Measurements from ENCODE around the gene ZNF385B.
A peak's percentile ranks its signal among the peaks of the same experiment; 100 is the strongest.

Gene ZNF385B

DNA sequence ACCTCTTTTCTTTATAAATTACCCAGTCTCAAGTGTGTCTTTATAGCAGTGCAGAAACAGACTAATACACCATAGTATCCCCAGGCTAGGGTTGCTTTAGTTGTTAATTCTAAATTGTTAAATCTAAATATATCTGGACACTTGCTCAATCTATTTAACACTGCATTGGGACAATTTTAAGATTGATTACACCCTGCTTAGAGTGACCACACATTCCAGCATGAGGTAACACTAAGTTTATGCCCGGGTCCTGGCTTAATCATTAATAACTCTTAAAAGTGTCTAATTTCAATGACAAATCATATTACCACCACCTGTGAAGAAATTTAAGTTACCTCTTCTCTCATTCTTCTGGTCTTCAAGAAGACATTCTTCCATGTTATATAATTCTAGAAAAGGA is 131.4 kb downstream of the ZNF385B start:
- DNase-seq: no peak

- no peak for DNase-seq
These were observed 134.8 kb downstream of the ZNF385B start for GRCh38 chr2:179726461-179727180.

- DNase-seq: no peak
These were observed 137.0 kb downstream of the ZNF385B start for GRCh38 chr2:179724403-179724802.

DNA sequence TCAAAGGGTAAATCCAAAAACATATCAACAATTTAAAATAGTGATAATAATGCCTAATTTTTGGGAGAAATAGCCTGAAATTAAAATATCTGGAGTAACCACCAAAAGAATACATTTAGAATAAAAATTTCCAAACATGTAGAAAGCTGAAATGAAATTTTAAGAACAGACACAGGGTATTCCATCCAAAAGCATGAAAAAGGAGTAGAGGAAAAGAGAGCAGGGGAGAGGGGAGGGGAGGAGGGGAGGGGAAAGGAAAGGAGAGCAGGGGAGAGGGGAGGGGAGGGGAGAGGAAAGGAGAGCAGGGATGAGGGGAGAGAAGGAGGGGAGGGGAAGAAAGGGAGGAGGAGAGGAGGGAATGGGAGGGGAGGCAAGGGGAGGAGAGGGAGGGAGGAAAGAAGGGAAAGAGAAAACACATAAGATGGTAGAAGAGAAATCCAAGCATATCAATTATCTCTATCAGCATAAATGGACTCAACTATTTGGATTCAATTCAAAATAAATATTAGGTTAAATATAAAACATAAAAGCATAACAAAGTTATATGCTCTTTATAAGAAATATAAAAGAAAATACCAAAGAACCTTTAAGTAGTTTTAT is 141.1 kb downstream of the ZNF385B start:
- DNase-seq: no peak

- no peak for DNase-seq
These were observed 145.5 kb downstream of the ZNF385B start for GRCh38 chr2:179715871-179716270.

DNA sequence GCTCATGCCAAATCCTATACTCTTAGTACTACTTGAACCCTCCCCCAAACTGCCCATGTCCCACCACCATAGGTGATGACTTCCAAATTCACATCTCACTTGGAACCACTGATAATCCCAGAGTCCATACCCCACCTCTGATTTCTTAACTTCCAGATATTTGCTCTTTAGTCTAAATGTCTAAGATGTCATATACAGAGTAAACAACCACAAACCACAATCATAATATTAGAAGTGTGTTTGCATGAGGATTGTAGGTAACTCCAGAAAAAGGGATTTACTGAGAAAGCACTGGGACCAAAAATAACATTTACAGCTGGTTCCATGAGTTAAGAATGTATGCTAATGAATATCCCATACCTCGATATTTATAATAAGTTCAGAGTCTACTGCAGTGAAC is 146.2 kb downstream of the ZNF385B start:
- DNase-seq: no peak

DNA sequence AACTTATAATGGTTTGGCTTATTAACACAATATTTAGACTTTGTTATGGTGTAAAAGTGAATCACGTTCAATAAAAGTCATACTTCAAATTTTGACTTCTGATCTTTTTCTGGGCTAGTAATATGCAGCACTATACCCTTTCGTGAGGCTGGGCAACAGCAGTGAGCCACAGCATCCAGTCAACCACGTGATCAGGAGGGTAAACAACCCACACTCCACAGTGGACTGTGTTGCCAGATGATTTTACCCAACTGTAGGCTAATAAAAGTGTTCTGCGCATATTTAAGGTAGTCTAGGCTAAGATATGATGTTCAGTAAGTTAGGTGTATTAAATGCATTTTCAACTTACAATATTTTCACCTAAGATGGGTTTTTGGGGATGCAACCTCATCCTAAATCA is 148.6 kb downstream of the ZNF385B start:
- DNase-seq: no peak

- DNase-seq: no peak
These were observed 150.0 kb downstream of the ZNF385B start for GRCh38 chr2:179711375-179711774.

GRCh38 chr2:179703702-179704101 is 157.7 kb downstream of the ZNF385B start:
- DNase-seq: peak; percentile 50

DNA sequence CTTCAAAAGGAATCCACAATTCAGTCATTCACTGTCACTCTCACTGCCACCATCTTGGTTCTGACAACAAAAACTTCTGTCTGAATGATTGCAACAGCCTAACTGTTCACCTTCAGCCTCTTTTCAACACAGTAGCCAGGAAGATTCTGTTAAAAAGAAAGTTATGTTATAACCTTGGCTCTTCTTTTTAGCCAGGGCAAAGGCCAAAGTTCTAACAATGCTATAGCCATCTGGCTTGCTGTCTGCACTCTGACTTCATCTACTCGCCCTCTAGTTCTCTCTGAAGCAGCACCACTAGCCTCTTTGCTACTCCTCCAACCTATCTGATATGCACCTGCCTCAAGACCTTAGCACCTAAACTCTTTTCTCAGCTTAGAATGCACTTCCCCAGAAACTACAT is 158.5 kb downstream of the ZNF385B start:
- no peak for DNase-seq

DNA sequence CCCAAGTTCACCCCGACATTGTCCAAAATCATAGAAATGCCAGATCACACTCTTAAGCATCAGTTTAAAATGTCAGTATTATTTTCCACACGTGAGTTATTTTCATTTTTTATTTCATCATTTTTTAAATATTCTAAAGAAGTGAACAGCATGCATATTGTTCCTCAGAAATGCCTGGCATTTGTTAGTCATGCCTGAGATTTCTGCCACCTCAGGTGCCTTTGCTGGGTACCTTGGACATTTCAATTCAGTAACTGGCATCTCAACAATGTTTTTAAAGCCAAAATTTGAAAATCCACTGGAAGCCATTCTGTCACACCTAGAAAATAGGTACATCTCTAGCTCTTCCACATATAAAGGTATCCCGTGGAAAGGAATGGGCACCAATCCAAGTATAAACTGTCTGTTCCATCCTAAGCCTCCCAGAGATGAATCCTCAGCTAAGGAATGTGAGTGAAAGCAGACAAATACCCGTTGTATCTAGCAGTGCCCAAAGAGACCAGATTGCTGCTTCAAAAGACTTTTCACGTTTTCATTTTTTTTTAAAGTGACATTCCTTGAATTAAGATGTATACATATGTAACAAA is 159.8 kb downstream of the ZNF385B start:
- no peak for DNase-seq

- no peak for DNase-seq
These were observed 165.9 kb downstream of the ZNF385B start for GRCh38 chr2:179695486-179695885.

DNA sequence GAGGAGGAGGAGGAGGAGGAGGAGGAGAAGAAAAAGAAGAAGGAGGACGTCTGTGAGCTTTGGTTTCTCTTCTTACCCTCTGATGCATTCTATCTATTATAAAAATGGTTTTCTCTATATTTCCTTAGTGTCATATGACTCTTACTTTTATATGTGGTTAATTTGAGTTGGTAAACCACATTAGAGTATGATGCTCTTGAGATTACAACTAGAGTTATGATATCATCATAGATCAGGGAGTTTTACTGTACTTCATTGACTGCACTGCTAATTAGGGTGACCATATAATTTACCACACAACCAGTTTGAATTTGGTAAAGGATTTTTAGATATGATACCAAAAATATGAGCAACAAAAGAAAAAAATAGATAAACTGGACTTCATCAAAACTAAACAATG is 166.4 kb downstream of the ZNF385B start:
- DNase-seq: no peak

DNA sequence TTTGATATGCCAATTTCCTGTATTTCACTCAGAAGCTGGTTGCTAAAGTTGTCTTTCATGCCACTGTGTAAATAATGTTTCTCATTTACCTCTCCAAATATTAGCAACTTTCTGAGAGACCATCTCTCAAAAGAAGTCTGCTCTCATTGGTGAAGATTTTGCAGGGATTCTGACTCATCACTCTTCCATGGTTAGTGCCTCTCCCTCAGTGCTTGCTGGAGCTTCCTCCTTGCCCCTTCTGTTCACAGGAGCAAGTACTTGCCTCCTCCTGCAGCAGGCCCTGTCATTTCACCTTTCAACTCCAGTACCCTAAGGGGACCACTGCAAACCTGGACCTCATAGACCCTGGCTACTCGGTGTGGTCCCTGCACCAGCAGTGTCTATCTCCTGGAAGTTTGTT is 168.8 kb downstream of the ZNF385B start:
- DNase-seq: no peak

- no peak for DNase-seq
These were observed 169.4 kb downstream of the ZNF385B start for GRCh38 chr2:179692043-179692442.

DNA sequence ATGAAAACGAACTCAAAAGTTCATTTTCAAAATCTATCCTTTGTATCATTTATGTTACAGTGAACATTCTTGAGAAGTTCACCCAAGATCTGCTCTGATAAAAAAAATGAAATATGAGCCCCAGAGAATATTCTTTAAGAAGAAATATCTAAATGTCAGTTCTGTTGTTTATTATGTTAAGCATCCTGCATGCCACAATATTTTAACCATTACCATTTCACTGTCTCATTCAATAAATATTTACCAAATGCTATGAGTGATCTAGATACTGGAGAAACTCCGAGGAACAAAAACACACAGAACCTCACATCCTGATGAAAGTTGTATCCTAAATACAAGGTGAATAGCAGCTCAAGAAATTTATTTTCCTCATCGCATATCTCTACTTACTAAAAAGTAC is 170.2 kb downstream of the ZNF385B start:
- DNase-seq: no peak

DNA sequence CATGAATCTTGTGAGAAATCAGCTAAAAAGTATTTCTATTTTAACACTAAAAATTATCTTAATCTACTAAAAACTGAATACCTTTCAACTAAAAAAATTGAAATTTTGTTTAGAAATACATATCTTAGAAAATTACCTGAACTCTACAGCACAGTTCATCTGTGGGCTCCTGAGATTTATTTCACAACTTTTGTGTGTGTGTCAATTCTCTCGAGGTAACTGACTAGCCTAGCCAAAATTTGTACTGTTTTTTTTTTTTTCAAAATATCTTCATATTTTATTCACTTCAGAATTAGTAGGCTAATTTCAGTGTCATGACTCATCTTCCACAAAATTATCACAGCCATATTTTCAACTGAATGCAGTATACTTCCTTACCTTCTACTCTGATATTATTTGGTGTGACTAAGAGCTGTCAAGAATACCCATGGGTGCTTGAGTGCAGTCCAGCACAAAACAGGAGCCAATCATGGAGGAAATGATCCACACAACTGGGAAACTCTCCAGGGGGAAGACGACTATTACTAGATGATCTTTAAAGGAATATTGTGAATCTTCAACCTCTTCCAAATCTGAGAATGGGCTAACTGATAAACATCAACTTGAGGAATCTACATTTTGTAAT is 174.6 kb downstream of the ZNF385B start:
- DNase-seq: no peak

- DNase-seq: no peak
These were observed 175.3 kb downstream of the ZNF385B start for GRCh38 chr2:179686069-179686468.

- DNase-seq: no peak
These were observed 176.3 kb downstream of the ZNF385B start for GRCh38 chr2:179685146-179685545.

GRCh38 chr2:179682756-179683155 is 178.7 kb downstream of the ZNF385B start:
- DNase-seq: no peak

DNA sequence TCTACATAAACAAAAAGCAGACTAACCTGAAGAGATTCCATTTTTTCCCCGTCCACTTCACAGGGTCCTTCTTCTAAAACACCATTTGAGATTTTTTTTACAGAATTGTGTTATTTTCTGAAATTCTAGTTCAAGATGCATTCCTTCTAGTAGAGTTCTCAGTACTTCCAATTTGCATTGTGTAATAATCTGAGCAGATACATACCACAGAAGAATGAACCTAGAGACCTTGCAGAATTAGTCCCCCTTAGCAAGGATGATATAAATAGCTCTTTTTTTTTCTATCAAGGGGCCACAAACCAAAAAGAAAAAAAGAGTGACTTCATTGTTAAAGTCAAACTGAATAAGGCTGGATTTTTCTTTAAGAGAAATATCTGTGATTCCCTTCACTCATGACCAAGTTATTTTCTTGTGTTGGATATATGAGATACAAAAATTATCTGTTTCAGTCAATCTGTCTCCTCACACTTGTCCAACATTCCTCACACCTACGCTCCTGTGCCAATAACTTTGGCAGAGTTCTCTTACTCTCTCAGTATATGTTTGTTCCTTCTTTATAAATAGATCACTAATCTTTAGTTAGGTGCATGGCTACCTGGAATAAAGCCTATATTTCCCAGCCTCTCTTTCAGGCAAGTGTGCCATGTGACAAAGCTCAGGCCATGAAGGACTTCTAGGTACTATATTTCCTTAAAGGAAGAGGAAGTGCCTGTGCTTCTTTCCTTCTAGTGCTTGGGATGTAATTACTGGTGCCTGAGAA is 183.5 kb downstream of the ZNF385B start:
- DNase-seq: no peak

DNA sequence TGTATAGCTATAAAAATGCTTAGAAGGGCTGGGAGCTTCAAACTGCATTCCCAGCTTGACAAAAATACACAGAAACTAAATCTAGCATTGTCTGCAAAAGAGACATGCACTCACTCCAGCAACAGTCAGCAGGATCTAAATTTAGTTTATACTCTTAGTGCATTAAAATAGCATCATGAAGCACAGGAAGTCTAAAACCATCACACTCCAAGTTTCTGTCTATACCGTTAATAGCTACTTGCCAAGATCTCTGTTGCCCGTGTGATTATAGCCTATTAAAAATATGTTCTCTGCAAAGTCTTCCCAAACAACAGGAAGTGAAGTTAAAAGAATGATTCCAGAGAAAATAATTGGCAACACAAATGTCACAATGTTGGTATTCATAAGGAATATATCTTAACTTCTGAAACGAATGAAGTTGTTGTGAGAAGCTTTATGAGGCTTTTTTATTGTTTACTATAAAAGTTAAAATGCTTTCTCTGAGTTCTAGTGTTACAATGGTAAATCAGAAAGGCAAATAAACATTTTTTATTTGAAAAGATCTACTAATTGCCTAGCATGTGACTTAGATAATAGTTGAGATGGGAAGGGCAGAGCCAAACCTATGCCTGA is 184.2 kb downstream of the ZNF385B start:
- no peak for DNase-seq

GRCh38 chr2:179675435-179675834 is 186.0 kb downstream of the ZNF385B start:
- DNase-seq: no peak
